HG03432 (cell line): ENCODE measurements around the gene MNT.

Experiments used
- ATAC-seq: cut with Tn5 transposase; IDR thresholded peaks from one replicate; pipeline ENCODE4 v1.9.1; 2021; ENCODE audit warnings: mild to moderate bottlenecking, moderate library complexity; ENCODE audit not compliant: unreplicated experiment

The MNT gene

GRCh38 chr17:2383628-2384167 lies 17.2 kb downstream of the MNT start:
- ATAC-seq: no peak

GRCh38 chr17:2380950-2381649 lies 19.8 kb downstream of the MNT start:
- no peak for ATAC-seq

- no peak for ATAC-seq
These were observed 20.5 kb downstream of the MNT start for GRCh38 chr17:2380226-2380922.

GRCh38 chr17:2379489-2380225 lies 21.2 kb downstream of the MNT start:
- ATAC-seq: no peak

- ATAC-seq: no peak
These were observed 22.0 kb downstream of the MNT start for GRCh38 chr17:2378905-2379304.

- no peak for ATAC-seq
These were observed 23.2 kb downstream of the MNT start for GRCh38 chr17:2377659-2378058.

- no peak for ATAC-seq
These were observed 24.8 kb downstream of the MNT start for GRCh38 chr17:2376107-2376506.

GRCh38 chr17:2375406-2375805 lies 25.5 kb downstream of the MNT start:
- no peak for ATAC-seq

GRCh38 chr17:2374549-2375285 lies 26.1 kb downstream of the MNT start:
- ATAC-seq: no peak

- ATAC-seq: no peak
These were observed 27.7 kb downstream of the MNT start for GRCh38 chr17:2373179-2373578.

- no peak for ATAC-seq
These were observed 28.2 kb downstream of the MNT start for GRCh38 chr17:2372681-2373080.

- no peak for ATAC-seq
These were observed 28.7 kb downstream of the MNT start for GRCh38 chr17:2372180-2372579.

GRCh38 chr17:2371183-2372130 lies 29.4 kb downstream of the MNT start:
- no peak for ATAC-seq

- no peak for ATAC-seq
These were observed 30.7 kb downstream of the MNT start for GRCh38 chr17:2370211-2370589.

GRCh38 chr17:2369551-2370210 lies 31.2 kb downstream of the MNT start:
- ATAC-seq: no peak

- no peak for ATAC-seq
These were observed 31.8 kb downstream of the MNT start for GRCh38 chr17:2369039-2369438.

- ATAC-seq: no peak
These were observed 32.5 kb downstream of the MNT start for GRCh38 chr17:2368359-2368758.

- no peak for ATAC-seq
These were observed 33.9 kb downstream of the MNT start for GRCh38 chr17:2366747-2367494.

GRCh38 chr17:2365132-2365531 lies 35.7 kb downstream of the MNT start:
- no peak for ATAC-seq
